GM19372 (cell line): ENCODE data around the gene UBN2.

ENCODE experiments used
- ATAC-seq: cut with Tn5 transposase; IDR thresholded peaks from one replicate; pipeline ENCODE4 v1.9.1; 2021; ENCODE audit warnings: mild to moderate bottlenecking, low read depth, moderate library complexity; ENCODE audit not compliant: unreplicated experiment

UBN2 gene

GRCh38 chr7:139231513-139232376 is 708 bp downstream of the UBN2 start:
- peak; percentile 26 for ATAC-seq

GRCh38 chr7:139232377-139232717 is 1.3 kb downstream of the UBN2 start:
- ATAC-seq = no peak

GRCh38 chr7:139232904-139233303 is 1.9 kb downstream of the UBN2 start:
- no peak for ATAC-seq

- no peak for ATAC-seq
Measured at GRCh38 chr7:139241258-139241657, 10.2 kb downstream of the UBN2 start.

- ATAC-seq = no peak
Measured at GRCh38 chr7:139242741-139243281, 11.8 kb downstream of the UBN2 start.

- ATAC-seq = no peak
Measured at GRCh38 chr7:139245401-139245800, 14.4 kb downstream of the UBN2 start.

- no peak for ATAC-seq
Measured at GRCh38 chr7:139246494-139246893, 15.5 kb downstream of the UBN2 start.

- no peak for ATAC-seq
Measured at GRCh38 chr7:139246905-139247304, 15.9 kb downstream of the UBN2 start.

- ATAC-seq = no peak
Measured at GRCh38 chr7:139249179-139249810, 18.3 kb downstream of the UBN2 start.

GRCh38 chr7:139252451-139252850 is 21.4 kb downstream of the UBN2 start:
- no peak for ATAC-seq

GRCh38 chr7:139254281-139254680 is 23.2 kb downstream of the UBN2 start:
- no peak for ATAC-seq

- ATAC-seq = no peak
Measured at GRCh38 chr7:139254728-139255127, 23.7 kb downstream of the UBN2 start.

GRCh38 chr7:139255290-139255689 is 24.3 kb downstream of the UBN2 start:
- no peak for ATAC-seq

- ATAC-seq = no peak
Measured at GRCh38 chr7:139259142-139259541, 28.1 kb downstream of the UBN2 start.

GRCh38 chr7:139264220-139264619 is 33.2 kb downstream of the UBN2 start:
- ATAC-seq = no peak

GRCh38 chr7:139265673-139266072 is 34.6 kb downstream of the UBN2 start:
- no peak for ATAC-seq

- no peak for ATAC-seq
Measured at GRCh38 chr7:139271718-139272628, 40.9 kb downstream of the UBN2 start.

- ATAC-seq = no peak
Measured at GRCh38 chr7:139284252-139284896, 53.3 kb downstream of the UBN2 start.

- ATAC-seq = no peak
Measured at GRCh38 chr7:139286144-139286543, 55.1 kb downstream of the UBN2 start.

GRCh38 chr7:139292821-139293220 is 61.8 kb downstream of the UBN2 start:
- ATAC-seq = no peak
